8988T (cell line): ENCODE measurements around the gene CCDC69.
A peak's percentile ranks its signal among the peaks of the same experiment; 100 is the strongest.
"Not testable (repeated sequence)": the region's sequence is repeated elsewhere in the genome, so short reads cannot be mapped to it uniquely, and the experiment has no call there.

Experiments used
- DNase-seq: peaks from one replicate; pipeline ENCODE4 v3.0.0; 2011

Gene CCDC69

GRCh38 chr5:151244206-151244605, 20.3 kb upstream of the CCDC69 start:
- DNase-seq = no peak

GRCh38 chr5:151243564-151243963, 19.7 kb upstream of the CCDC69 start:
- DNase-seq = no peak

- DNase-seq = no peak
Observed at GRCh38 chr5:151243127-151243526, 19.2 kb upstream of the CCDC69 start.

- DNase-seq = no peak
Observed at GRCh38 chr5:151240924-151241635, 17.2 kb upstream of the CCDC69 start.

GRCh38 chr5:151240268-151240835, 16.5 kb upstream of the CCDC69 start:
- DNase-seq = not testable (repeated sequence)

GRCh38 chr5:151239237-151239861, 15.5 kb upstream of the CCDC69 start:
- DNase-seq = peak; percentile 58

- no peak for DNase-seq
Observed at GRCh38 chr5:151238303-151238741, 14.4 kb upstream of the CCDC69 start.

- no peak for DNase-seq
Observed at GRCh38 chr5:151237685-151238084, 13.8 kb upstream of the CCDC69 start.

- DNase-seq = no peak
Observed at GRCh38 chr5:151236888-151237287, 13.0 kb upstream of the CCDC69 start.

- DNase-seq = not testable (repeated sequence)
Observed at GRCh38 chr5:151235239-151235571, 11.3 kb upstream of the CCDC69 start.

GRCh38 chr5:151234476-151235238, 10.8 kb upstream of the CCDC69 start:
- no peak for DNase-seq

GRCh38 chr5:151233616-151234085, 9.8 kb upstream of the CCDC69 start:
- DNase-seq = no peak

- no peak for DNase-seq
Observed at GRCh38 chr5:151231359-151231758, 7.5 kb upstream of the CCDC69 start.

- no peak for DNase-seq
Observed at GRCh38 chr5:151230048-151230680, 6.3 kb upstream of the CCDC69 start.

- DNase-seq = no peak
Observed at GRCh38 chr5:151228986-151229385, 5.1 kb upstream of the CCDC69 start.

GRCh38 chr5:151227918-151228447, 4.1 kb upstream of the CCDC69 start:
- DNase-seq = no peak

- DNase-seq = no peak
Observed at GRCh38 chr5:151225475-151225874, 1.6 kb upstream of the CCDC69 start.

GRCh38 chr5:151225071-151225470, 1.2 kb upstream of the CCDC69 start:
- no peak for DNase-seq

- no peak for DNase-seq
Observed at GRCh38 chr5:151224372-151224771, 480 bp upstream of the CCDC69 start.

GRCh38 chr5:151222790-151223446, 974 bp downstream of the CCDC69 start:
- DNase-seq = peak; percentile 32

- no peak for DNase-seq
Observed at GRCh38 chr5:151222054-151222789, 1.7 kb downstream of the CCDC69 start.
